Upper lobe of left lung (tissue), 6 donors: ENCODE results near the gene BTBD9. TPM values are rescaled to one million over a fixed set of nuclear protein-coding genes. Genes with fewer than 3 reads are reported as not detected.

ENCODE experiments used
- ATAC-seq, 2 donors: fragments of 200-7000 bp; cut with Tn5 transposase; one replicate each; pipeline ENCODE4 v1.9.1; 2022; ENCODE audit warnings: mild to moderate bottlenecking in 2 of 2, moderate library complexity in 2 of 2; ENCODE audit not compliant: low FRiP score in 2 of 2
- DNase-seq, 2 donors: peaks; one replicate each; pipeline ENCODE4 v3.0.0-alpha.2; 2019 to 2020
- H3K27ac ChIP-seq, 4 donors: fragments of 200-600 bp; sonication (generic); one replicate each; pipeline ENCODE4 v1.5.1; 2016 to 2019
- H3K27me3 ChIP-seq, 4 donors: fragments of 200-600 bp; sonication (generic); one replicate each; pipeline ENCODE4 v1.5.1; 2017 to 2019
- H3K36me3 ChIP-seq, 4 donors: fragments of 200-600 bp; sonication (generic); one replicate each; pipeline ENCODE4 v1.5.1; 2016 to 2019
- H3K4me1 ChIP-seq, 4 donors: fragments of 200-600 bp; sonication (generic); one replicate each; pipeline ENCODE4 v1.5.1; 2018 to 2019
- H3K4me3 ChIP-seq, 4 donors: fragments of 200-600 bp; sonication (generic); one replicate each; pipeline ENCODE4 v1.5.1; 2017 to 2019; ENCODE audit warnings: mild to moderate bottlenecking in 2 of 4, moderate library complexity in 1 of 4
- H3K9me3 ChIP-seq, 4 donors: fragments of 200-600 bp; sonication (generic); one replicate each; pipeline ENCODE4 v1.5.1; 2018 to 2019
- CTCF ChIP-seq, 6 experiments: fragments of 450-650 bp in 4 of 6; fragments of 200-600 bp in 2 of 6; sonication (generic) in 2 of 6; IDR thresholded peaks; one replicate each; pipeline ENCODE4 v1.5.1; 2016 to 2019; ENCODE audit warnings: antibody characterized with exemption in 6 of 6
- EP300 ChIP-seq, 4 donors: sonication (generic); formaldehyde crosslinking; IDR thresholded peaks; one replicate each; pipeline ENCODE4 v1.5.1; 2017; ENCODE audit warnings: antibody characterized with exemption in 4 of 4, control low read depth in 2 of 4
- POLR2A ChIP-seq, 4 donors: fragments of 450-650 bp; IDR thresholded peaks; one replicate each; pipeline ENCODE4 v1.5.1; 2016 to 2017; ENCODE audit warnings: antibody characterized with exemption in 4 of 4, mild to moderate bottlenecking in 2 of 4
- POLR2AphosphoS5 ChIP-seq, 2 donors: sonication (generic); formaldehyde crosslinking; IDR thresholded peaks; one replicate each; pipeline ENCODE4 v1.5.1; 2017; ENCODE audit warnings: antibody characterized with exemption in 2 of 2
- WGBS, 2 donors: methylation state at CpG; one replicate each; pipeline ENCODE4 v1.1.5; 2017 to 2018; 5-methylcytosine and 5-hydroxymethylcytosine counted together
- total RNA-seq, 6 donors: library from RNA; depleted of rRNA in 4 of 6; stranded (reverse); fragments of >200 nt in 4 of 6; gene quantifications; one replicate each; pipeline versions ENCODE4 v1.1.0 to v1.2.1, GENCODE V29; 2016 to 2021
- donor health status: DM: no; HTN: no; CAD: no; lungs with moderate emphysema.
- donor health status: DM: no; HTN: yes; CAD: no; lungs with severe emphysema.

The BTBD9 gene
- total RNA-seq, 6 donors from 2014 or later: 18.2 to 60.8 (median 44.9) TPM

- TF ChIP-seq CTCF (IDR thresholded peaks at IDR 0.05) (no peak), POLR2AphosphoS5 (IDR thresholded peaks at IDR 0.05) (no peak), EP300 (IDR thresholded peaks at IDR 0.05) (no peak), POLR2A (IDR thresholded peaks at IDR 0.05) (no peak)
These were observed 316.5 kb downstream of the BTBD9 start for GRCh38 chr6:38323216-38323615.

GRCh38 chr6:38322138-38322537 is 317.6 kb downstream of the BTBD9 start:
- Histone ChIP-seq H3K4me3 (no peak overlapping the region), H3K9me3 (no peaks in the 10 kb centered on the region), H3K27ac (no peak overlapping the region), H3K27me3 (no peaks in the 10 kb centered on the region), H3K4me1 (peaks cover 0 to 3% (median 0%) of the 10 kb centered on the region in 4 donors), H3K36me3 (no peaks in the 10 kb centered on the region)
- WGBS, 2 donors: 90 to 97% methylated on average over 2 of the region's 2 CpGs
- ATAC-seq: no peak
- no peak for DNase-seq
- TF ChIP-seq EP300 (IDR thresholded peaks at IDR 0.05): no peak
- no peak for TF ChIP-seq CTCF (IDR thresholded peaks at IDR 0.05)
- no peak for TF ChIP-seq POLR2AphosphoS5 (IDR thresholded peaks at IDR 0.05)
- no peak for TF ChIP-seq POLR2A (IDR thresholded peaks at IDR 0.05)

More at GRCh38 chr6:38323216-38323615, 316.5 kb downstream of the BTBD9 start:
- peaks cover 0 to 3% (median 0%) of the 10 kb centered on the region in 4 donors for H3K4me1 ChIP-seq
- no peak overlapping the region for H3K4me3 ChIP-seq
- DNase-seq (no peak), ATAC-seq (no peak)
- H3K9me3 ChIP-seq: no peaks in the 10 kb centered on the region
- no peaks in the 10 kb centered on the region for H3K27me3 ChIP-seq
- no peaks in the 10 kb centered on the region for H3K36me3 ChIP-seq
- WGBS, 2 donors: 96 to 100% methylated on average over 1 of the region's 1 CpG
- H3K27ac ChIP-seq: no peak overlapping the region

DNA sequence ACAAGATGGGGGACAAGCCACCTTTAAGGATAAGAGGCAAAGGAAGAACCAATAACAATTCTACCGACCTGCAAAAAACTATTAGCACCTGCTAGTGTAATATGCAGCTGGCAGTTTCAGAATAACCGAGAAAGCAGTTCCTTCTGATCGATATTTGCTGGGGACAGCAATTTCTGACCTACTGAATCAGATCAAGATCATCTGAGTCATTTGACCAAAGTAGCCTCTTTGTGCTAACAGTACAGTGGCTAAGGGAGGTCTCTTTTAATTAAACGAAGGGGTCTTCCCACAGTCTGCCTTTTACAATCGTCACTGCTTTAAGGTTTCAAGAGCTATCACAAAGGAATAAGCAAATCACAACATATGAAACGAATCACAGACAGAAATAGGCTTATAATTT is 318.9 kb downstream of the BTBD9 start:
- no peak for TF ChIP-seq CTCF (IDR thresholded peaks at IDR 0.05)
- no peak for TF ChIP-seq EP300 (IDR thresholded peaks at IDR 0.05)
- TF ChIP-seq POLR2A (IDR thresholded peaks at IDR 0.05): no peak
- TF ChIP-seq POLR2AphosphoS5 (IDR thresholded peaks at IDR 0.05): no peak
- H3K27ac ChIP-seq: no peak overlapping the region

DNA sequence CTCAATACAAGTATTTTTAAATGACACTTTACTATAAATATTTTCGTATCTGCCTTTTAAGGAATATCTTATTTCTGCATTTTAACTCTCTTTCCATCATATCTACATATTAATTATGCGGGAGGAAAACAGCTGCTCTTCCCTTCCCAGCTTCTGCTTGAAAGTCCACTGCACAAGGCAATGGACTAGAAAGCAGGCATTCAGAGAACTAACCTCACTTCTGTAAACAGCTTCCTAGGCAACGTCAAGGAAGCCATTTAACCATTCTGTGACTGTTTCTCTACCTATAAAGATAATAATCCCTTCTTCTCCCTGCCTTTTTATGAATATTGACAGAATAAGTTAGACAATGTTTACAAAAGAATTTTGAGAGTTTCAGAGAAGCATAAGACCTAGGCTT is 319.4 kb downstream of the BTBD9 start:
- H3K27me3 ChIP-seq: no peaks in the 10 kb centered on the region
- H3K36me3 ChIP-seq: no peaks in the 10 kb centered on the region
- peaks cover 0 to 3% (median 0%) of the 10 kb centered on the region in 4 donors for H3K4me1 ChIP-seq
- ATAC-seq (no peak), DNase-seq (no peak)
- no peak overlapping the region for H3K27ac ChIP-seq
- H3K9me3 ChIP-seq: no peaks in the 10 kb centered on the region
- WGBS, 2 donors: 51 to 70% methylated on average over 3 of the region's 3 CpGs
- H3K4me3 ChIP-seq: no peak overlapping the region
- TF ChIP-seq POLR2A (IDR thresholded peaks at IDR 0.05) (no peak), EP300 (IDR thresholded peaks at IDR 0.05) (no peak), POLR2AphosphoS5 (IDR thresholded peaks at IDR 0.05) (no peak), CTCF (IDR thresholded peaks at IDR 0.05) (no peak)

More for the DNA sequence above, 318.9 kb downstream of the BTBD9 start:
- no peaks in the 10 kb centered on the region for H3K9me3 ChIP-seq
- no peaks in the 10 kb centered on the region for H3K27me3 ChIP-seq
- ATAC-seq (no peak), DNase-seq (no peak)
- H3K36me3 ChIP-seq: no peaks in the 10 kb centered on the region
- H3K4me1 ChIP-seq: peaks cover 0 to 3% (median 0%) of the 10 kb centered on the region in 4 donors
- H3K4me3 ChIP-seq: no peak overlapping the region
- WGBS, 2 donors: 75 to 83% methylated on average over 6 of the region's 6 CpGs
